ENCODE results near the gene BCAS3.

BCAS3 gene

GRCh38 chr17:61378658-61379456 is 701.2 kb downstream of the BCAS3 start:
- DNase-seq: no peak

DNA sequence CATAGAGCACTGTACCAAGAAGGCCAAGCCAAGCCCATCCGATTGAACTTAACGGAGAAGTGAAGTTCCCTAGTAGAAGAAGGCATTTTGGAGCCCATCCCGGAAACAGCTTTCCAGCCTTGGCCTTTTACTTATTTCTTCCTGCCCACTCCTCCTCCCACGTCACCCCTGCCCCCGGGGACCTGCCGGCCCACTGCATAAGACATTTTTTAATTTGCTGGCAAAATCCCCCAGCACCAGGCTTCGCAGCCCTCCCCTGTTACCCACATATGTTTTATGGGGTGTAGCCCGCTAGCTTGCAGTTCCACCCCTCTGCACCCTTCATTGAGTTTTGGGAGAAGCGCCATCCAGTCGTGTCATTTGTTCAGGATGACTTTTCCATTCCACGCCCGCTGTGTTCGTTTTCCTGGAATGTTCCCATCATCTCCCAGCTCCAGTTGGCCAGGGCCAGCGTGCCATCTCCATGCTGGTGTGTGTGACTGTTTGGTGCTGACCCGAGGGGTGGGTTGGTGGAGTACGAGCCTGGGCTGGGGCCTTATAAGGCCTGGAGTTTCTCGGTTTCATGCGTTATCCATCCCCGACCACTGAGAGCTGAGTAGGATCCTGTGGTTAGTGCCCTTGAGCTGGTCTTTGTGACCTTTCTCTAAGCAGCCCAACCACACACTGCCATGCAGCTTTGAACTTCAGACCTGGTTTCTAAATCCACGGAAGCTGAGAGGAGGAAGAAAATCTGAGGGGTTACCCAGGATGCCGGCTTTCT is 702.0 kb downstream of the BCAS3 start:
- no peak for DNase-seq

- no peak for DNase-seq
These were observed 702.7 kb downstream of the BCAS3 start for GRCh38 chr17:61380217-61380835.

GRCh38 chr17:61380836-61381525 is 703.3 kb downstream of the BCAS3 start:
- no peak for DNase-seq

GRCh38 chr17:61381537-61381936 is 703.9 kb downstream of the BCAS3 start:
- no peak for DNase-seq

GRCh38 chr17:61382796-61383688 is 705.4 kb downstream of the BCAS3 start:
- no peak for DNase-seq

DNA sequence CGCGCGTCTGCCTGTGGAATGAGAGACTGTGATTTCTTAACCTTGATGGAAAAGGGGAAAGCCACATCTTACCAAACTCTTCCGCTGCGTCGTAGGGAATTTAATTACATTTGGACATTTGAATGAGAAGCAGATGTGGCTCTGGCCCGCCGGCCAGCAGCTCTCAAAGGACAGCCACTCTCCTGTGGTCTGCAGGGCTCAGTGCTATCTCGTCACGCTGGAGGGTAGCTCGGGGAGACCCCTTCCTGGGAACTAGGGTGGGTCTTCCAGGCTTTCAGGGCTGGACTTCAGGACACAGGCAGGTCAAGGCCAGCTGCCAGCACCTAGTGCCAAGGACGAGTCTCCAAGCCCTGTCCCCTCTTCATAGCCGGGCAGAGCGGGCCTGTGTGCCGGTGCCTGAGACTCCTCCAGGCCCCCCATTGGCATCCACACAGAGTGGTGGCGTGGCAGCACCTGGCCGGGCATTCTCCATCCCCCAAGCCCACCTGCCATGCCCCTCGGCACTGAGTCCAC is 706.1 kb downstream of the BCAS3 start:
- no peak for DNase-seq

GRCh38 chr17:61384354-61384691 is 706.7 kb downstream of the BCAS3 start:
- no peak for DNase-seq

DNA sequence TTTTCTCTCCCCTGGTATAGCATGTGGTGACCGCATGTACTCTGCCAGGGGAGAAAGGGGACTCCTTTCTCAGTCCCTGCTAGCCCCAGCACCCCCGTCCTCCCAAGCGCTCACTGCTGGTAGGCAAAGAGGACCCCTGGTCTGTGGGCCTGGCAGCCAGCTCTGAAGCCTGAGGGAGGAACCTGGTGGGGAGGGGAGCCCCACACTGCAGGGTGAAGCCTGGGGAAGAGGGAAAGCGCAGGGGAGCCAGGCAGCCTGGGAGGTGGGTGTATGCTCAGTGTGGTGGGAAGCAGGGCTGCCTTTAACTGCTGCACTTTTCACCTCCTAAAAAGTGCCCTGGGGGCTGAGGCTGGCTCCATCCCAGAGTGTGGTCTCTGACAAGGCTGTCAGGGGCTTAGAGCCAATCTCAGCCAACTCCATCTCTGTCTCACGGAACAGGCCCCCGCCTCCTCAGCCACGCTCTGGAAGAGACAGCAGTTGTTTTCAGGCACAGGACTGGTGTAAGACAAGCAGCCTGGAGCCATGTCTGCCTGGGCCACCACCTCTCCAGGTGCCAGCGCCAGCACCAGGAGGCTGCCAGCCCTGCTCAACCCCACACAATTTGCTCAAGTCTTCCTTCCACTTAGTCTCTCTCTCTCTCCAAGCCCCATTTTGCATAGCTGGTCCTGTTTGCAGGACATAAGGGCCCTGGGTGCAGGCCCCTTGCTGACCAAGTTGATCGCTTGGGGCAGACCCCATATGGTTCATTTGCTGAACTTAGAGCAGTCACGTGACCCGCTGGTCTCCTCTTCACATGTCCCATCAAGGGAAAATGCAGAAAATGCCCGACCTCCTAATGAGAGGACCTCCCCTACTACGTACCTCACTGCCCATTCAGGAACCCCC is 707.3 kb downstream of the BCAS3 start:
- DNase-seq: no peak

GRCh38 chr17:61385577-61386236 is 708.1 kb downstream of the BCAS3 start:
- no peak for DNase-seq

- DNase-seq: no peak
These were observed 708.6 kb downstream of the BCAS3 start for GRCh38 chr17:61386251-61386650.

DNA sequence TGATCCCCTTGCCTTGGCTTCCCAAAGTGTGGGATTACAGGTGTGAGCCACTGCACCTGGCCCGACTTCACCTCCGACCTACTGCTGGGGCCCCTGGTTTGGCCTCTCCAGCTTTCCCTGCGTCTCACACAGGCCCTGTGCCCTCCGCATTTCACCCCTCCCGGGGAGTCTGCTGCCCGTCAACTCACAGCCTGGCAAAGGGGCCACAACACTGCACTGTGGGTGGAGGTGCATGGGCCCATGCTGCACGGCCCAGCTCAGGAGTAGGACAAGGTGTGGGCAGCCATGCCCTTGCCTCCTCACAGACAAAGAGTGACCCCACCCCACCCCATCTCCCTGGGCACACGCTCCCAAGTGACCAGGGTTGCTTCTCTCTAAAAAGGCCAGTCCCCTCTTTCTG is 709.4 kb downstream of the BCAS3 start:
- DNase-seq: no peak

- no peak for DNase-seq
These were observed 710.1 kb downstream of the BCAS3 start for GRCh38 chr17:61387511-61388305.

- DNase-seq: no peak
These were observed 711.1 kb downstream of the BCAS3 start for GRCh38 chr17:61388561-61389356.

DNA sequence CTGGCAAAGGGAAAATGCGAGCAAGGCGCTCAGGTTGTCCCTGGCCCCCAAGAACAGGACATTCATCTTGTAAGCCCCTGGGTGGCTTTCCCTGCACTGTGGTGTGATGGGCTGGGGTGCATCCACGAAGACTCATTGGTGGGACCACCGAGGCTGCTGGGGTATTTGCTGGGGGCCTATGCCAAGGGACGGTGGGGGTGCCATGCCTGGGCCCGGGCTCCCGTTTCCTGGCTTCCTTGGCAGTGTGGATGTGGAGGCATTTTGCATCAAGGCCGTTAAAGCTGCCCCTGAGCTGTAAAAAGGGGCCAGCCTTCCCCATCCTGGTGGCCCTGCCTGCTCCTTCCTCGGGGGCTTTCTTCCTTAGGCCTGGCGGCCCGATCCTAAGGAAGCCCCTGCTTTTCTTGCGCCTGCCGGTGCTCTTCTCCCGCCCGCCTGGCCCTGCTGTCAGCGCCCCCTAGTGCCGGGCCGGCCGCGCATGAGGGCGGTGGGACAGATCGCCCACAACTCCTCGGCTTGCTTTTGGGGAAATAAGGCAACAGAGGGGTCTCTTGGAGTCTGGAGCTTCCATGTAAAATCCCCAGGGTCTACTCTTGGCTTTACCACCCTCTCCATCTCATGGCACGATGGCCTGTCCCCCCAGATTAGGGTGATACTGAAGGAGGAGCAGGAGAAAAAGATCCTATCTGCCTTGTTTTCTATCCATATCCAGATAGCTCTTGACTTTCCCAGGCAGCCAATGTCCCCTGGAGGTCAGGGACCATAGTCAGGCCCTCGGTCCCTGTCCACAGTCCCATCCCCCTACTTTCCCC is 712.2 kb downstream of the BCAS3 start:
- peak; percentile 74 to 75 for DNase-seq

GRCh38 chr17:61390479-61390791 is 712.8 kb downstream of the BCAS3 start:
- no peak for DNase-seq

DNA sequence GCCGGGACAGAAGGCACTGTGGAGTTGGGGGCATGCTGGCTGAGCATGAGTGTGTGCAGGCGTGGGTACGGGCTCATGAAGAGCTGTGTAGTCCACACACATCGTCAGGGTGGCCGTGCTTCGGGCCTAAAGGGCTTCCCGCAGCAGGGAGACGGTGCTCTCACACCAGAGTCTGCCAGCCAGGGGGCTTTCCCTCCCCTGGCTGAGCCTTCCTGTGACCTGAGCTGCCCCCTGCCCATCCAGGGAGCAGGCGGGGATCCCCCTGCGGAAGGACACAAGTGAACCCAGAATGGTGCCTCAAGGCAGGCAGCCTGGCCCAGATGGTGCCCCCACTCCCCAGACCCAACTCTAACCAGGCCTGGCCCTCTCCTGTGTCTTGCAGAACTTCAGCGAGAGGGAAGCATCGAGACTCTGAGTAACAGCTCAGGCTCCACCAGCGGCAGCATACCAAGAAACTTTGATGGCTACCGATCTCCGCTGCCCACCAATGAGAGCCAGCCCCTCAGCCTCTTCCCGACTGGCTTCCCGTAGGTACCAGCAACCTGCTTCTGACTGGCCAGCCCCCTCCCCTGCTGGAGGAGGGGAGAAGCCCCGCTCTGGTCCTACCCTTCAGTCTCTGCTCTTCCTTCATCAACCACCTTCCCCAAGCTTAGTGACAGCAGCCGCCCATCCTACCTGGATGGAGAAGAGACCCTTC is 714.1 kb downstream of the BCAS3 start:
- DNase-seq: no peak
